Measurements from ENCODE around the gene C1QTNF5.

C1QTNF5 gene

GRCh38 chr11:119373059-119373920 lies 32.6 kb upstream of the C1QTNF5 start:
- DNase-seq = no peak

GRCh38 chr11:119372260-119373058 lies 31.8 kb upstream of the C1QTNF5 start:
- DNase-seq = no peak

- no peak for DNase-seq
These were observed 31.1 kb upstream of the C1QTNF5 start for GRCh38 chr11:119371778-119372182.

- no peak for DNase-seq
These were observed 30.5 kb upstream of the C1QTNF5 start for GRCh38 chr11:119371067-119371601.

- DNase-seq = no peak
These were observed 29.9 kb upstream of the C1QTNF5 start for GRCh38 chr11:119370486-119371046.

GRCh38 chr11:119369132-119369925 lies 28.6 kb upstream of the C1QTNF5 start:
- no peak for DNase-seq

GRCh38 chr11:119368121-119369034 lies 27.7 kb upstream of the C1QTNF5 start:
- peak; percentile 81 for DNase-seq

- no peak for DNase-seq
These were observed 27.0 kb upstream of the C1QTNF5 start for GRCh38 chr11:119367661-119368120.

GRCh38 chr11:119366690-119367620 lies 26.3 kb upstream of the C1QTNF5 start:
- no peak for DNase-seq

- no peak for DNase-seq
These were observed 24.4 kb upstream of the C1QTNF5 start for GRCh38 chr11:119365071-119365591.

GRCh38 chr11:119363851-119364590 lies 23.3 kb upstream of the C1QTNF5 start:
- DNase-seq = no peak

GRCh38 chr11:119363081-119363850 lies 22.6 kb upstream of the C1QTNF5 start:
- peak; percentile 40 for DNase-seq

GRCh38 chr11:119362741-119363080 lies 22.0 kb upstream of the C1QTNF5 start:
- DNase-seq = peak; percentile 33

- no peak for DNase-seq
These were observed 21.4 kb upstream of the C1QTNF5 start for GRCh38 chr11:119361941-119362725.

GRCh38 chr11:119361056-119361787 lies 20.5 kb upstream of the C1QTNF5 start:
- DNase-seq = no peak

GRCh38 chr11:119359365-119360214 lies 18.9 kb upstream of the C1QTNF5 start:
- no peak for DNase-seq
